HG03060 (cell line): ENCODE data around the gene OSTC.

Experiments used
- ATAC-seq: cut with Tn5 transposase; IDR thresholded peaks from one replicate; pipeline ENCODE4 v1.9.1; 2021; ENCODE audit warnings: low read depth, moderate number of reproducible peaks; ENCODE audit not compliant: unreplicated experiment

The OSTC gene

GRCh38 chr4:108644237-108644636 lies 6.2 kb upstream of the OSTC start:
- no peak for ATAC-seq

- no peak for ATAC-seq
Observed at GRCh38 chr4:108646706-108647105, 3.7 kb upstream of the OSTC start.

GRCh38 chr4:108649863-108650211 lies 562 bp upstream of the OSTC start:
- peak; percentile 4 for ATAC-seq

GRCh38 chr4:108651014-108651791 lies 804 bp downstream of the OSTC start:
- no peak for ATAC-seq

- no peak for ATAC-seq
Observed at GRCh38 chr4:108662629-108663028, 12.2 kb downstream of the OSTC start.

- no peak for ATAC-seq
Observed at GRCh38 chr4:108674356-108674977, 24.1 kb downstream of the OSTC start.

GRCh38 chr4:108681321-108681809 lies 31.0 kb downstream of the OSTC start:
- ATAC-seq: no peak

- ATAC-seq: no peak
Observed at GRCh38 chr4:108683479-108683878, 33.1 kb downstream of the OSTC start.

GRCh38 chr4:108685036-108685686 lies 34.8 kb downstream of the OSTC start:
- no peak for ATAC-seq

- no peak for ATAC-seq
Observed at GRCh38 chr4:108690738-108691137, 40.3 kb downstream of the OSTC start.

GRCh38 chr4:108693211-108693610 lies 42.8 kb downstream of the OSTC start:
- ATAC-seq: no peak

GRCh38 chr4:108693819-108694218 lies 43.4 kb downstream of the OSTC start:
- no peak for ATAC-seq

GRCh38 chr4:108694423-108694822 lies 44.0 kb downstream of the OSTC start:
- no peak for ATAC-seq

GRCh38 chr4:108695062-108695461 lies 44.7 kb downstream of the OSTC start:
- ATAC-seq: no peak

- ATAC-seq: no peak
Observed at GRCh38 chr4:108696160-108696559, 45.8 kb downstream of the OSTC start.

GRCh38 chr4:108700081-108700757 lies 49.8 kb downstream of the OSTC start:
- no peak for ATAC-seq

GRCh38 chr4:108702960-108703359 lies 52.6 kb downstream of the OSTC start:
- no peak for ATAC-seq

- ATAC-seq: no peak
Observed at GRCh38 chr4:108703370-108703769, 53.0 kb downstream of the OSTC start.

GRCh38 chr4:108703966-108704365 lies 53.6 kb downstream of the OSTC start:
- no peak for ATAC-seq

- no peak for ATAC-seq
Observed at GRCh38 chr4:108706289-108706688, 55.9 kb downstream of the OSTC start.

- ATAC-seq: no peak
Observed at GRCh38 chr4:108709234-108709633, 58.8 kb downstream of the OSTC start.
